NB4 (cell line): Measurements from ENCODE around the gene DPP10.

ENCODE experiments used
- DNase-seq: peaks from one replicate; pipeline ENCODE4 v3.0.0; 2010; ENCODE audit warnings: low read depth
- H3K4me3 ChIP-seq: one replicate; pipeline ENCODE4 v1.5.1; 2011; ENCODE audit warnings: mild to moderate bottlenecking, low read depth, low read length, moderate library complexity
- CTCF ChIP-seq: IDR thresholded peaks from one replicate; pipeline ENCODE4 v1.5.1; 2012; ENCODE audit warnings: low read depth, low read length
- MAX ChIP-seq: IDR thresholded peaks from 2 replicates; pipeline ENCODE4 v1.6.1; 2011; ENCODE audit warnings: low read depth, low read length
- MYC ChIP-seq: IDR thresholded peaks from 2 replicates; pipeline ENCODE4 v1.6.1; 2011; ENCODE audit warnings: low read depth, low read length
- POLR2A ChIP-seq: IDR thresholded peaks from 2 replicates; pipeline ENCODE4 v1.6.1; 2011; ENCODE audit warnings: mild to moderate bottlenecking; ENCODE audit not compliant: insufficient read length; ENCODE audit errors: extremely low read depth

The DPP10 gene

GRCh38 chr2:114814355-114814754 is 371.9 kb downstream of the DPP10 start:
- DNase-seq = no peak
- TF ChIP-seq POLR2A (no peak), MYC (no peak), CTCF (no peak), MAX (no peak)
- no peak overlapping the region for H3K4me3 ChIP-seq

GRCh38 chr2:114821055-114821454 is 378.6 kb downstream of the DPP10 start:
- no peak for DNase-seq

GRCh38 chr2:114843963-114844362 is 401.5 kb downstream of the DPP10 start:
- no peak for DNase-seq
- no peak overlapping the region for H3K4me3 ChIP-seq
- no peak for TF ChIP-seq CTCF
- TF ChIP-seq MYC = no peak
- TF ChIP-seq MAX = no peak
- TF ChIP-seq POLR2A = no peak

More at GRCh38 chr2:114821055-114821454, 378.6 kb downstream of the DPP10 start:
- no peak overlapping the region for H3K4me3 ChIP-seq
- TF ChIP-seq MYC (no peak), MAX (no peak), CTCF (no peak), POLR2A (no peak)

- DNase-seq = no peak
Measured at GRCh38 chr2:114857196-114857595, 414.8 kb downstream of the DPP10 start.

GRCh38 chr2:114859726-114860510 is 417.5 kb downstream of the DPP10 start:
- no peak for TF ChIP-seq MYC
- TF ChIP-seq POLR2A = no peak
- TF ChIP-seq MAX = no peak
- TF ChIP-seq CTCF = no peak

More at GRCh38 chr2:114857196-114857595, 414.8 kb downstream of the DPP10 start:
- TF ChIP-seq MAX (no peak), CTCF (no peak), POLR2A (no peak), MYC (no peak)
- no peak overlapping the region for H3K4me3 ChIP-seq

More at GRCh38 chr2:114859726-114860510, 417.5 kb downstream of the DPP10 start:
- DNase-seq = no peak
- H3K4me3 ChIP-seq = no peak overlapping the region
